ENCODE data around the gene PEAK3. TPM values are rescaled to one million over a fixed set of nuclear protein-coding genes. Genes with fewer than 3 reads are reported as not detected.

The PEAK3 gene
- total and polyA plus RNA-seq, 10 of the 15 experiments (the other 5 are each of a cell fraction or from before 2014, with no cell fraction given), result 0.03 to 0.10 (median 0.05) TPM; not detected in 7

- TF ChIP-seq HSF1 (IDR thresholded peaks at IDR 0.05; ENCODE audit: low read depth, low read length) (peak; percentile 68; the same call in 1 of the 2 replicates), ASH2L (IDR thresholded peaks at IDR 0.05; ENCODE audit: borderline replicate concordance, low read depth) (0 out of 2 replicates have a peak, but pooled peaks have one; percentile 64), IKZF1 (conservative IDR thresholded peaks at IDR 0.05) (peak; percentile 65), HDGF (IDR thresholded peaks at IDR 0.05) (peak; percentile 62; the same call in 1 of the 2 replicates), PAX5 (IDR thresholded peaks at IDR 0.05; ENCODE audit: borderline replicate concordance, low read depth, low read length) (no peak), ZNF384 (IDR thresholded peaks at IDR 0.05; ENCODE audit: borderline replicate concordance, low read depth, low read length) (peak; percentile 31; the same call in 1 of the 2 replicates), STAT1 (conservative IDR thresholded peaks at IDR 0.05) (peak; percentile 87; the same call in 1 of the 2 replicates), PML (IDR thresholded peaks at IDR 0.05; ENCODE audit: low read length) (peak; percentile 99), SMAD1 (IDR thresholded peaks at IDR 0.05; ENCODE audit: low read depth, partially characterized antibody) (peak; percentile 94), IRF4 (IDR thresholded peaks at IDR 0.05; ENCODE audit: low read depth, low read length) (no peak), EGR1 (IDR thresholded peaks at IDR 0.05; ENCODE audit: borderline replicate concordance in 1 of 2, low read depth in 2 of 2, low read length in 2 of 2) (peak in 1 of 2 experiments; percentile 5; a peak in 1 of 3 replicates), RELB (IDR thresholded peaks at IDR 0.05; ENCODE audit: low read depth) (no peak), ELK1 (IDR thresholded peaks at IDR 0.05; ENCODE audit: low read depth, low read length) (no peak), STAT3 (IDR thresholded peaks at IDR 0.05; ENCODE audit: low read depth, low read length) (no peak), SRF (IDR thresholded peaks at IDR 0.05; ENCODE audit: low read depth in 2 of 2, low read length in 2 of 2) (0 out of 4 replicates have a peak, but pooled peaks of 1 of the 2 experiments have one; percentile 19), MXI1 (IDR thresholded peaks at IDR 0.05; ENCODE audit: low read depth, low read length) (peak; percentile 64)
- TF ChIP-seq, protein P1, sequence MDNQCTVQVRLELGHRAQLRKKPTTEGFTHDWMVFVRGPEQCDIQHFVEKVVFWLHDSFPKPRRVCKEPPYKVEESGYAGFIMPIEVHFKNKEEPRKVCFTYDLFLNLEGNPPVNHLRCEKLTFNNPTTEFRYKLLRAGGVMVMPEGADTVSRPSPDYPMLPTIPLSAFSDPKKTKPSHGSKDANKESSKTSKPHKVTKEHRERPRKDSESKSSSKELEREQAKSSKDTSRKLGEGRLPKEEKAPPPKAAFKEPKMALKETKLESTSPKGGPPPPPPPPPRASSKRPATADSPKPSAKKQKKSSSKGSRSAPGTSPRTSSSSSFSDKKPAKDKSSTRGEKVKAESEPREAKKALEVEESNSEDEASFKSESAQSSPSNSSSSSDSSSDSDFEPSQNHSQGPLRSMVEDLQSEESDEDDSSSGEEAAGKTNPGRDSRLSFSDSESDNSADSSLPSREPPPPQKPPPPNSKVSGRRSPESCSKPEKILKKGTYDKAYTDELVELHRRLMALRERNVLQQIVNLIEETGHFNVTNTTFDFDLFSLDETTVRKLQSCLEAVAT (IDR thresholded peaks at IDR 0.05), result peak; percentile 97
- TF ChIP-seq, protein P2, sequence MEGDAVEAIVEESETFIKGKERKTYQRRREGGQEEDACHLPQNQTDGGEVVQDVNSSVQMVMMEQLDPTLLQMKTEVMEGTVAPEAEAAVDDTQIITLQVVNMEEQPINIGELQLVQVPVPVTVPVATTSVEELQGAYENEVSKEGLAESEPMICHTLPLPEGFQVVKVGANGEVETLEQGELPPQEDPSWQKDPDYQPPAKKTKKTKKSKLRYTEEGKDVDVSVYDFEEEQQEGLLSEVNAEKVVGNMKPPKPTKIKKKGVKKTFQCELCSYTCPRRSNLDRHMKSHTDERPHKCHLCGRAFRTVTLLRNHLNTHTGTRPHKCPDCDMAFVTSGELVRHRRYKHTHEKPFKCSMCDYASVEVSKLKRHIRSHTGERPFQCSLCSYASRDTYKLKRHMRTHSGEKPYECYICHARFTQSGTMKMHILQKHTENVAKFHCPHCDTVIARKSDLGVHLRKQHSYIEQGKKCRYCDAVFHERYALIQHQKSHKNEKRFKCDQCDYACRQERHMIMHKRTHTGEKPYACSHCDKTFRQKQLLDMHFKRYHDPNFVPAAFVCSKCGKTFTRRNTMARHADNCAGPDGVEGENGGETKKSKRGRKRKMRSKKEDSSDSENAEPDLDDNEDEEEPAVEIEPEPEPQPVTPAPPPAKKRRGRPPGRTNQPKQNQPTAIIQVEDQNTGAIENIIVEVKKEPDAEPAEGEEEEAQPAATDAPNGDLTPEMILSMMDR (IDR thresholded peaks at IDR 0.05 in 2 of 3, conservative IDR thresholded peaks at IDR 0.05 in 1 of 3; ENCODE audit: control insufficient read depth in 2 of 3, extremely low read depth in 1 of 3, insufficient read depth in 1 of 3, low read depth in 3 of 3, low read length in 3 of 3), result peak; percentile 5 to 9 (median 9); a peak in 1 of 6 replicates
Measured at GRCh38 chr19:2269244-2270156, 12.5 kb downstream of the PEAK3 start (continued).
